22Rv1 (cell line): ENCODE results near the gene ATP8B3.

Source experiments
- CTCF ChIP-seq: fragments of 450-650 bp; IDR thresholded peaks from 2 replicates; pipeline ENCODE4 v1.5.1; 2017; ENCODE audit warnings: mild to moderate bottlenecking
- ZFX ChIP-seq: fragments of 450-650 bp; IDR thresholded peaks from 2 replicates; pipeline ENCODE4 v1.6.1; 2017; ENCODE audit warnings: antibody characterized with exemption, borderline replicate concordance

GRCh38 chr19:1780272-1780958 lies 31.7 kb downstream of the ATP8B3 start:
- TF ChIP-seq CTCF = no peak
- no peak for TF ChIP-seq ZFX
